IMR-90 (cell line): ENCODE data around the gene NAV2. TPM values are rescaled to one million over a fixed set of nuclear protein-coding genes. Genes with fewer than 3 reads are reported as not detected.

Source experiments
- ATAC-seq: fragments of 200-7000 bp; cut with Tn5 transposase; 2 replicates; pipeline ENCODE4 v1.9.1; 2020; ENCODE audit warnings: low read depth, mild to moderate bottlenecking, moderate library complexity
- BruUV-seq: library from RNA; stranded (reverse); fragments of 400-500 nt; replicated peaks from 2 replicates; lab custom pipeline; 2021; lab: Mats Ljungman, UMichigan
- CTCF ChIA-PET: fragments of 300-600 bp; formaldehyde crosslinking; extraction: SDS; loops from one replicate; lab custom pipeline; 2021; ENCODE audit warnings: antibody characterized with exemption; lab: Yijun Ruan, JAX
- POLR2A ChIA-PET: fragments of 300-600 bp; sonication (Branson Sonifier 250); formaldehyde crosslinking; loops from one replicate; lab custom pipeline; 2022; ENCODE audit warnings: antibody characterized with exemption; ENCODE audit not compliant: unreplicated experiment; lab: Charles Lee
- DNase-seq: peaks from one replicate; pipeline ENCODE4 v3.0.0; 2013
- H2AFZ ChIP-seq: replicated peaks from 2 replicates; pipeline ENCODE3; 2013; ENCODE audit warnings: low read length, mild to moderate bottlenecking; ENCODE audit not compliant: poor library complexity
- H2AK5ac ChIP-seq: 2 replicates; pipeline ENCODE4 v1.6.1; 2013; ENCODE audit warnings: low read depth, low read length, inconsistent platforms
- H2AK9ac ChIP-seq: replicated peaks from 2 replicates; pipeline ENCODE3; 2013; ENCODE audit warnings: mild to moderate bottlenecking, low read depth, low read length, moderate library complexity; ENCODE audit not compliant: poor library complexity
- H2BK120ac ChIP-seq: 2 replicates; pipeline ENCODE4 v1.6.1; 2013; ENCODE audit warnings: low read depth, low read length, inconsistent platforms
- H2BK15ac ChIP-seq: 3 replicates; pipeline ENCODE4 v1.6.1; 2013; ENCODE audit warnings: low read depth, low read length, inconsistent platforms
- H2BK20ac ChIP-seq: 2 replicates; pipeline ENCODE4 v1.6.1; 2013; ENCODE audit warnings: low read depth, mild to moderate bottlenecking, inconsistent platforms, low read length, moderate library complexity
- H2BK5ac ChIP-seq: 2 replicates; pipeline ENCODE4 v1.6.1; 2013; ENCODE audit warnings: mild to moderate bottlenecking, low read depth, low read length, inconsistent platforms; ENCODE audit not compliant: poor library complexity, severe bottlenecking
- H3K14ac ChIP-seq: replicated peaks from 2 replicates; pipeline ENCODE4 v1.6.1; 2013; ENCODE audit warnings: low read depth, low read length, inconsistent platforms
- H3K18ac ChIP-seq: 2 replicates; pipeline ENCODE4 v1.6.1; 2013; ENCODE audit warnings: low read depth, low read length, control low read depth
- H3K23ac ChIP-seq: 2 replicates; pipeline ENCODE4 v1.6.1; 2013; ENCODE audit warnings: low read depth, low read length, inconsistent platforms
- H3K27ac ChIP-seq: 2 replicates; pipeline ENCODE4 v1.5.1; 2013; ENCODE audit warnings: mild to moderate bottlenecking, control low read depth, low read length; ENCODE audit not compliant: insufficient read depth
- H3K27me3 ChIP-seq: 2 replicates; pipeline ENCODE4 v1.6.1; 2013; ENCODE audit warnings: low read length; ENCODE audit not compliant: control insufficient read depth, insufficient read depth
- H3K36me3 ChIP-seq: 2 replicates; pipeline ENCODE4 v1.6.1; 2013; ENCODE audit warnings: low read length, mixed read lengths; ENCODE audit not compliant: control insufficient read depth, insufficient read depth
- H3K4ac ChIP-seq: 2 replicates; pipeline ENCODE4 v1.6.1; 2013; ENCODE audit warnings: low read depth, low read length, inconsistent platforms
- H3K4me1 ChIP-seq: 2 replicates; pipeline ENCODE4 v1.6.1; 2013; ENCODE audit warnings: low read length, mixed read lengths; ENCODE audit not compliant: control insufficient read depth, insufficient read depth
- H3K4me2 ChIP-seq: 2 replicates; pipeline ENCODE4 v1.6.1; 2013; ENCODE audit warnings: low read depth, mild to moderate bottlenecking, control low read depth, low read length, moderate library complexity
- H3K4me3 ChIP-seq: 2 replicates; pipeline ENCODE4 v1.5.1; 2013; ENCODE audit warnings: low read depth, mild to moderate bottlenecking, control low read depth, low read length, moderate library complexity; ENCODE audit not compliant: insufficient read depth
- H3K56ac ChIP-seq: 2 replicates; pipeline ENCODE4 v1.6.1; 2013; ENCODE audit warnings: low read length, inconsistent platforms; ENCODE audit not compliant: insufficient read depth; ENCODE audit errors: extremely low read depth
- H3K79me1 ChIP-seq, 2 experiments: 2 replicates each; pipeline ENCODE4 v1.6.1; 2013; ENCODE audit warnings: low read length in 2 of 2, inconsistent platforms in 1 of 2, low read depth in 1 of 2
- H3K9ac ChIP-seq: 2 replicates; pipeline ENCODE4 v1.6.1; 2013; ENCODE audit warnings: low read depth, low read length, control low read depth
- H3K9me1 ChIP-seq: 2 replicates; pipeline ENCODE4 v1.6.1; 2013; ENCODE audit warnings: low read length, inconsistent platforms; ENCODE audit not compliant: insufficient read depth
- H3K9me3 ChIP-seq: 2 replicates; pipeline ENCODE4 v1.6.1; 2013; ENCODE audit warnings: low read length; ENCODE audit not compliant: control insufficient read depth, insufficient read depth
- H4K20me1 ChIP-seq: 2 replicates; pipeline ENCODE4 v1.6.1; 2013; ENCODE audit warnings: low read length, inconsistent platforms; ENCODE audit not compliant: insufficient read depth
- H4K5ac ChIP-seq: 2 replicates; pipeline ENCODE4 v1.6.1; 2013; ENCODE audit warnings: mild to moderate bottlenecking, low read depth, low read length, control low read depth
- H4K8ac ChIP-seq, 2 experiments: 2 replicates each; pipeline ENCODE4 v1.6.1; 2013; ENCODE audit warnings: low read depth in 2 of 2, low read length in 2 of 2, control low read depth in 1 of 2, inconsistent platforms in 1 of 2
- H4K91ac ChIP-seq: 2 replicates; pipeline ENCODE4 v1.6.1; 2013; ENCODE audit warnings: low read depth, low read length, inconsistent platforms; ENCODE audit not compliant: insufficient read depth
- BHLHE40 ChIP-seq: fragments of 150-350 bp; IDR thresholded peaks from 2 replicates; pipeline ENCODE4 v1.6.1; 2016; ENCODE audit warnings: mild to moderate bottlenecking, low read depth, low read length
- CEBPB ChIP-seq: IDR thresholded peaks from 2 replicates; pipeline ENCODE4 v1.6.1; 2012; ENCODE audit warnings: low read depth, low read length, improper control_type of control experiment
- CHD1 ChIP-seq: IDR thresholded peaks from 2 replicates; pipeline ENCODE4 v1.6.1; 2012; ENCODE audit warnings: low read depth, low read length, improper control_type of control experiment
- CTCF ChIP-seq: conservative IDR thresholded peaks from 2 replicates; pipeline ENCODE4 v1.5.1; 2012; ENCODE audit warnings: mild to moderate bottlenecking, low read depth, low read length, improper control_type of control experiment
- ELK1 ChIP-seq: fragments of 150-350 bp; IDR thresholded peaks from 2 replicates; pipeline ENCODE4 v1.6.1; 2016; ENCODE audit warnings: low read depth, mild to moderate bottlenecking, low read length, moderate library complexity, borderline replicate concordance
- FOS ChIP-seq: fragments of 150-350 bp; IDR thresholded peaks from 2 replicates; pipeline ENCODE4 v1.6.1; 2016; ENCODE audit warnings: low read depth, low read length
- MAFK ChIP-seq: IDR thresholded peaks from 2 replicates; pipeline ENCODE4 v1.6.1; 2012; ENCODE audit warnings: low read depth, low read length, improper control_type of control experiment
- MAZ ChIP-seq: IDR thresholded peaks from 2 replicates; pipeline ENCODE4 v1.6.1; 2012; ENCODE audit warnings: low read depth, mild to moderate bottlenecking, low read length, improper control_type of control experiment, moderate library complexity, borderline replicate concordance
- MXI1 ChIP-seq: IDR thresholded peaks from 2 replicates; pipeline ENCODE4 v1.6.1; 2012; ENCODE audit warnings: low read depth, mild to moderate bottlenecking, low read length, moderate library complexity, borderline replicate concordance
- NFE2L2 ChIP-seq: fragments of 150-350 bp; IDR thresholded peaks from 2 replicates; pipeline ENCODE4 v1.6.1; 2016; ENCODE audit warnings: low read depth, mild to moderate bottlenecking, low read length
- POLR2A ChIP-seq: IDR thresholded peaks from 2 replicates; pipeline ENCODE4 v1.6.1; 2012; ENCODE audit warnings: mild to moderate bottlenecking, low read depth, low read length
- RAD21 ChIP-seq: IDR thresholded peaks from 2 replicates; pipeline ENCODE4 v1.6.1; 2012; ENCODE audit warnings: low read length, improper control_type of control experiment
- RCOR1 ChIP-seq: IDR thresholded peaks from 2 replicates; pipeline ENCODE4 v1.6.1; 2012; ENCODE audit warnings: mild to moderate bottlenecking, low read length, improper control_type of control experiment; ENCODE audit not compliant: insufficient replicate concordance
- RFX5 ChIP-seq: IDR thresholded peaks from 2 replicates; pipeline ENCODE4 v1.8.0; 2012; ENCODE audit warnings: low read depth, mild to moderate bottlenecking, low read length, moderate library complexity
- USF2 ChIP-seq: fragments of 150-350 bp; IDR thresholded peaks from 2 replicates; pipeline ENCODE4 v1.6.1; 2017; ENCODE audit warnings: mild to moderate bottlenecking, antibody characterized with exemption, low read length, low read depth
- WGBS, 2 experiments: methylation state at CpG; one replicate each; pipeline versions ENCODE4 v1.1.5 to v1.1.7; 2013; ENCODE audit warnings: missing lambda C conversion rate in 2 of 2; ENCODE audit not compliant: insufficient read length in 1 of 2; ENCODE audit errors: extremely low coverage in 2 of 2; 5-methylcytosine and 5-hydroxymethylcytosine counted together
- dilution Hi-C: fragments of 300-500 bp; cut with HindIII; formaldehyde crosslinking; loops from one replicate; pipeline ENCODE4 v1.14.3; 2018; ENCODE audit warnings: low sequenced_read_pairs; ENCODE audit not compliant: unreplicated experiment
- in situ Hi-C: fragments of 300-500 bp; cut with MboI; formaldehyde crosslinking; loops from 3 replicates; pipeline ENCODE4 v1.14.3; 2019; ENCODE audit warnings: low sequenced_read_pairs, inconsistent platforms, mixed read lengths
- intact Hi-C: fragments of 100-400 bp; cut with micrococcal nuclease; formaldehyde crosslinking; loops from 2 replicates; pipeline ENCODE4 v1.10.0; 2022
- polyA plus RNA-seq, 3 experiments: library from polyadenylated mRNA; depleted of rRNA; stranded (reverse); fragments of >200 nt; gene quantifications; 2 replicates each; pipeline ENCODE4 v1.2.3, GENCODE V29; 2012; ENCODE audit warnings: low replicate concordance in 1 of 3
- total RNA-seq: library from RNA; depleted of rRNA; stranded (reverse); fragments of >200 nt; gene quantifications from 2 replicates; pipeline ENCODE4 v1.2.3, GENCODE V29; 2012

The NAV2 gene
- total and polyA plus RNA-seq, 2 of the 4 experiments (the other 2 are of a cell fraction), result 4.5 to 12.6 TPM

GRCh38 chr11:19959210-19959609 lies 246.6 kb downstream of the NAV2 start:
- H3K14ac ChIP-seq, result no peak overlapping the region
- H3K27ac ChIP-seq, result no peak overlapping the region
- no peak overlapping the region for H3K56ac ChIP-seq
- no peak overlapping the region for H2BK5ac ChIP-seq
- H2AK5ac ChIP-seq, result no peak overlapping the region
- peaks cover 11% of the 10 kb centered on the region for H3K4me1 ChIP-seq
- no peak overlapping the region for H4K8ac ChIP-seq
- peaks cover 31 to 65% of the 10 kb centered on the region in 2 experiments for H3K79me1 ChIP-seq
- no peak overlapping the region for H3K23ac ChIP-seq
- 0 out of 2 replicates have a peak, but pooled peaks cover under 1% of the 10 kb centered on the region for H4K20me1 ChIP-seq
- BruUV-seq, result no TSS peak
- ChIA-PET CTCF (no interaction called here), POLR2A (no interaction called here)
- H4K5ac ChIP-seq, result no peak overlapping the region
- H3K4me2 ChIP-seq, result no peak overlapping the region
- H3K36me3 ChIP-seq, result peaks cover 1% of the 10 kb centered on the region; the same call in 1 of the 2 replicates
- no peaks in the 10 kb centered on the region for H3K9me3 ChIP-seq
- DNase-seq, result no peak
- TF ChIP-seq CTCF (no peak), POLR2A (no peak), CEBPB (no peak), MAFK (no peak), RCOR1 (no peak), BHLHE40 (no peak), NFE2L2 (no peak), RFX5 (no peak), CHD1 (no peak), RAD21 (no peak), FOS (no peak), MAZ (no peak), ELK1 (no peak), MXI1 (no peak), USF2 (no peak)
- H3K4me3 ChIP-seq, result no peak overlapping the region
- no peak overlapping the region for H2BK20ac ChIP-seq
- H2BK120ac ChIP-seq, result no peak overlapping the region
- H3K9ac ChIP-seq, result no peak overlapping the region
- no peak overlapping the region for H2BK15ac ChIP-seq
- intact Hi-C loops (no loop called here), in situ Hi-C loops (no loop called here), dilution Hi-C loops (no loop called here)
- no peak overlapping the region for H4K91ac ChIP-seq
- no peak overlapping the region for H3K18ac ChIP-seq
- ATAC-seq, result no peak
- H2AK9ac ChIP-seq, result peak overlapping the region; percentile 35
- no peak overlapping the region for H2AFZ ChIP-seq
- peaks cover 21% of the 10 kb centered on the region; the same call in 1 of the 2 replicates for H3K9me1 ChIP-seq
- H3K4ac ChIP-seq, result no peak overlapping the region
- 100% methylated on average over 1 of the region's 3 CpGs; no CpG with 5 or more reads in 1 of the 2 experiments for WGBS, 2 experiments
- no peaks in the 10 kb centered on the region for H3K27me3 ChIP-seq
